H1 (cell line): ENCODE results near the gene MYOM1. TPM values are rescaled to one million over a fixed set of nuclear protein-coding genes. Genes with fewer than 3 reads are reported as not detected.

ENCODE experiments used
- CHD7 ChIP-seq: fragments of 300-600 bp; sonication (generic); IDR thresholded peaks from 2 replicates; pipeline ENCODE4 v1.7.1; 2012; ENCODE audit warnings: low read length, moderate library complexity, mild to moderate bottlenecking, inconsistent platforms; ENCODE audit not compliant: insufficient replicate concordance
- PHF8 ChIP-seq: fragments of 200-600 bp; sonication (generic); conservative IDR thresholded peaks from 2 replicates; pipeline ENCODE4 v1.7.1; 2012; ENCODE audit warnings: low read depth, mild to moderate bottlenecking, inconsistent platforms, low read length, moderate library complexity
- polyA plus RNA-seq, 7 experiments: library from polyadenylated mRNA; depleted of rRNA in 3 of 7; stranded (reverse) in 5 of 7; unstranded in 2 of 7; fragments of >200 nt in 5 of 7; fragments of 200-250 nt in 2 of 7; gene quantifications; 1 replicate in 5 of 7; 2 replicates in 1 of 7; 4 replicates in 1 of 7; pipeline versions ENCODE4 v1.2.1 to v1.2.3, GENCODE V29; 2011 to 2013; ENCODE audit warnings: missing spikeins in 2 of 7, mixed read lengths in 2 of 7
- total RNA-seq: library from RNA; stranded (reverse); fragmentation: NEBNext Ultra II Directional; extraction: Animal tissue kit (Norgen Biotek cat#: 25700); gene quantifications from 2 replicates; pipeline ENCODE4 v1.2.1, GENCODE V29; 2021

Gene MYOM1
- total and polyA plus RNA-seq, 2 of the 8 experiments (the other 6 are each of a cell fraction or from before 2014, with no cell fraction given) = 0.06 to 0.32 TPM

GRCh38 chr18:3246635-3247239, 27.0 kb upstream of the MYOM1 start (continued):
- TF ChIP-seq CHD7 (no peak), PHF8 (peak; percentile 62)
